H1 (cell line): ENCODE measurements around the gene PHOX2A. TPM values are rescaled to one million over a fixed set of nuclear protein-coding genes. Genes with fewer than 3 reads are reported as not detected.

Source experiments
- SP2 ChIP-seq: IDR thresholded peaks from 2 replicates; pipeline ENCODE4 v1.6.1; 2012; ENCODE audit warnings: mild to moderate bottlenecking, low read length, inconsistent platforms
- polyA plus RNA-seq, 7 experiments: library from polyadenylated mRNA; depleted of rRNA in 3 of 7; stranded (reverse) in 5 of 7; unstranded in 2 of 7; fragments of >200 nt in 5 of 7; fragments of 200-250 nt in 2 of 7; gene quantifications; 1 replicate in 5 of 7; 2 replicates in 1 of 7; 4 replicates in 1 of 7; pipeline versions ENCODE4 v1.2.1 to v1.2.3, GENCODE V29; 2011 to 2013; ENCODE audit warnings: missing spikeins in 2 of 7, mixed read lengths in 2 of 7
- total RNA-seq: library from RNA; stranded (reverse); fragmentation: NEBNext Ultra II Directional; extraction: Animal tissue kit (Norgen Biotek cat#: 25700); gene quantifications from 2 replicates; pipeline ENCODE4 v1.2.1, GENCODE V29; 2021
- TF ChIP-seq, protein P1 (sequence below): IDR thresholded peaks from 2 replicates; pipeline ENCODE4 v1.6.1; 2012; ENCODE audit warnings: low read length, inconsistent platforms

The PHOX2A gene
- total and polyA plus RNA-seq, 2 of the 8 experiments (the other 6 are each of a cell fraction or from before 2014, with no cell fraction given), result 0.67 TPM; not detected in 1

DNA sequence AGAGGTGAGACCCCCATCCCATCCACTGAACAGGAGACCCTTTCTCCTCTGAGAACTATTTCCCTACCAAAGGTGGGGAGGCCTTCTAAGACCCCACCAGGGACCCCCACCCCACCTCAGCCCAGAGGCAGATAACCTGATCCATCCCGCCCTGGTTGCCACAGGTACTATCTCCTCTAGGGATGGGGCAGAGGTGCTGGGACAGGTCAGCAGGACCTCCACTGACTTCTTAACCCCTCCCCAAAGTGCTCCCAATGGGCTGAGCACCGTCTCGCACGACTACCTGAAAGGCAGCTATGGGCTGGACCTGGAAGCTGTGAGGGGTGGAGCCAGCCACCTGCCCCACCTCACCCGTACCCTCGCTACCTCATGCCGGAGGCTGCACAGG lies 15.1 kb downstream of the PHOX2A start (continued):
- TF ChIP-seq, protein P1, sequence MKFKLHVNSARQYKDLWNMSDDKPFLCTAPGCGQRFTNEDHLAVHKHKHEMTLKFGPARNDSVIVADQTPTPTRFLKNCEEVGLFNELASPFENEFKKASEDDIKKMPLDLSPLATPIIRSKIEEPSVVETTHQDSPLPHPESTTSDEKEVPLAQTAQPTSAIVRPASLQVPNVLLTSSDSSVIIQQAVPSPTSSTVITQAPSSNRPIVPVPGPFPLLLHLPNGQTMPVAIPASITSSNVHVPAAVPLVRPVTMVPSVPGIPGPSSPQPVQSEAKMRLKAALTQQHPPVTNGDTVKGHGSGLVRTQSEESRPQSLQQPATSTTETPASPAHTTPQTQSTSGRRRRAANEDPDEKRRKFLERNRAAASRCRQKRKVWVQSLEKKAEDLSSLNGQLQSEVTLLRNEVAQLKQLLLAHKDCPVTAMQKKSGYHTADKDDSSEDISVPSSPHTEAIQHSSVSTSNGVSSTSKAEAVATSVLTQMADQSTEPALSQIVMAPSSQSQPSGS, result no peak
- no peak for TF ChIP-seq SP2
